Prostate gland (tissue), 2 donors: Measurements from ENCODE around the gene ITPRID1.

Source experiments
- CTCF ChIP-seq, 4 experiments: fragments of 200-600 bp in 2 of 4; fragments of 450-650 bp in 2 of 4; sonication (generic) in 2 of 4; IDR thresholded peaks; 1 replicate in 3 of 4; 2 replicates in 1 of 4; pipeline ENCODE4 v1.5.1; 2016 to 2019; ENCODE audit warnings: antibody characterized with exemption in 4 of 4, mild to moderate bottlenecking in 2 of 4, moderate library complexity in 2 of 4
- POLR2AphosphoS5 ChIP-seq: sonication (generic); formaldehyde crosslinking; IDR thresholded peaks from one replicate; pipeline ENCODE4 v1.6.1; 2017; ENCODE audit warnings: antibody characterized with exemption

- TF ChIP-seq CTCF (IDR thresholded peaks at IDR 0.05), result no peak
- no peak for TF ChIP-seq POLR2AphosphoS5
These were observed 13.2 kb upstream of the ITPRID1 start for GRCh38 chr7:31500656-31501055.
